OCI-LY1 (cell line): ENCODE measurements around the gene LATS2.

ENCODE experiments used
- H2AFZ ChIP-seq: fragments of 200-600 bp; sonication (generic), shearing (Covaris generic); 2 replicates; pipeline ENCODE4 v1.6.0; 2014; ENCODE audit warnings: antibody characterized with exemption, mild to moderate bottlenecking, low read length
- H3F3A ChIP-seq: fragments of 200-600 bp; sonication (generic), shearing (Covaris generic); 2 replicates; pipeline ENCODE4 v1.6.0; 2014; ENCODE audit warnings: mild to moderate bottlenecking, antibody characterized with exemption, low read length, moderate library complexity; ENCODE audit not compliant: insufficient read depth
- H3K27ac ChIP-seq: fragments of 200-600 bp; sonication (generic); 2 replicates; pipeline ENCODE4 v1.5.1; 2014; ENCODE audit warnings: low read length, mixed run types, mild to moderate bottlenecking, low read depth; ENCODE audit not compliant: poor library complexity, severe bottlenecking
- H3K27me3 ChIP-seq: fragments of 200-600 bp; sonication (generic); 2 replicates; pipeline ENCODE4 v1.6.0; 2014; ENCODE audit warnings: antibody characterized with exemption, mild to moderate bottlenecking, low read length, moderate library complexity; ENCODE audit not compliant: insufficient read depth
- H3K36me3 ChIP-seq: fragments of 200-600 bp; sonication (generic); 2 replicates; pipeline ENCODE4 v1.6.1; 2014; ENCODE audit warnings: mild to moderate bottlenecking, antibody characterized with exemption, low read length, moderate library complexity, mixed read lengths; ENCODE audit not compliant: insufficient read depth
- H3K4me1 ChIP-seq: fragments of 200-600 bp; sonication (generic); 2 replicates; pipeline ENCODE4 v1.5.1; 2014; ENCODE audit warnings: mild to moderate bottlenecking, low read length, moderate library complexity; ENCODE audit not compliant: insufficient read depth, severe bottlenecking
- H3K4me2 ChIP-seq: fragments of 200-600 bp; sonication (generic), shearing (Covaris generic); 2 replicates; pipeline ENCODE4 v1.6.1; 2014; ENCODE audit warnings: low read length
- H3K4me3 ChIP-seq: fragments of 200-600 bp; sonication (generic); 2 replicates; pipeline ENCODE4 v1.5.1; 2014; ENCODE audit warnings: low read length, low read depth, mild to moderate bottlenecking, mixed read lengths; ENCODE audit not compliant: poor library complexity, severe bottlenecking
- H3K79me2 ChIP-seq: fragments of 200-600 bp; shearing (Covaris generic); 2 replicates; pipeline ENCODE4 v1.6.1; 2016; ENCODE audit warnings: mixed run types, low read length, mixed read lengths; ENCODE audit not compliant: insufficient read depth
- H3K9ac ChIP-seq: fragments of 200-600 bp; sonication (generic), shearing (Covaris generic); 2 replicates; pipeline ENCODE4 v1.6.1; 2014; ENCODE audit warnings: mild to moderate bottlenecking, low read length, mixed read lengths
- H3K9me2 ChIP-seq: fragments of 200-600 bp; sonication (generic), shearing (Covaris generic); 2 replicates; pipeline ENCODE4 v1.6.1; 2014; ENCODE audit warnings: low read depth, mild to moderate bottlenecking, low read length, mixed read lengths
- H3K9me3 ChIP-seq: fragments of 200-600 bp; shearing (Covaris generic); 2 replicates; pipeline ENCODE4 v1.6.1; 2014; ENCODE audit warnings: low read length, mixed read lengths
- H4K20me1 ChIP-seq: fragments of 200-600 bp; sonication (generic), shearing (Covaris generic); 2 replicates; pipeline ENCODE4 v1.6.0; 2016; ENCODE audit warnings: mild to moderate bottlenecking, low read length; ENCODE audit not compliant: insufficient read depth
- CTCF ChIP-seq: fragments of 200-600 bp; sonication (generic), shearing (Covaris generic); IDR thresholded peaks from 2 replicates; pipeline ENCODE4 v1.5.1; 2017; ENCODE audit warnings: mild to moderate bottlenecking, antibody characterized with exemption, low read length, moderate library complexity, mixed read lengths
- EZH2 ChIP-seq: fragments of 200-600 bp; sonication (generic), shearing (Covaris generic); IDR thresholded peaks from 2 replicates; pipeline ENCODE4 v1.8.0; 2017; ENCODE audit warnings: borderline replicate concordance, mixed run types, mild to moderate bottlenecking, antibody characterized with exemption, low read length, moderate library complexity, mixed read lengths

LATS2 gene

DNA sequence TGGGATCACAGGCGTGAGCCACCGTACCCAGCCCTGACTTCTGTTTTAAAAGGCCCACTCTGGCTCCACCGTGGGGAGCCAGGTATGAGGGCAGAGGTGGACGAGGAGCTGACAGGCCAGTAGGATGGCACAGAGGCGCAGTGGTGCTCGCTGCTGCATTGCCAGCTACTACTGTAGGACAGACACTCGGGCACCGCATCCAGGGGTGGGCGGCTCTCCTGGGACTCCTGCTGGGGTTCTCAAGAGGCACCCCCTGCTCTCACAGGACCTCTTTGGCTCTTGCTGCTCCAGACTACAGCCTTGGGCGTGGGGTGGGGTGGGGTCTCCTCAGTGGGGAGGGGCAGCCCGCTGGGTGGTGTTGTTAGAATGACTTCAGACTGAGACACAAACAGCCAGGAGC lies 53.4 kb downstream of the LATS2 start:
- Histone ChIP-seq H3K27ac (no peak overlapping the region), H3K4me3 (no peak overlapping the region), H3K79me2 (no peaks in the 10 kb centered on the region), H2AFZ (no peak overlapping the region), H3K9me2 (no peaks in the 10 kb centered on the region), H3K4me2 (no peak overlapping the region), H3K9ac (no peak overlapping the region), H3K9me3 (no peaks in the 10 kb centered on the region), H3F3A (no peaks in the 10 kb centered on the region), H4K20me1 (no peaks in the 10 kb centered on the region), H3K4me1 (no peaks in the 10 kb centered on the region), H3K36me3 (no peaks in the 10 kb centered on the region), H3K27me3 (no peaks in the 10 kb centered on the region)
- TF ChIP-seq EZH2 = no peak
- TF ChIP-seq CTCF = no peak

- no peak overlapping the region for H3K27ac ChIP-seq
- no peak overlapping the region for H3K4me3 ChIP-seq
- H3K4me2 ChIP-seq = no peak overlapping the region
- no peaks in the 10 kb centered on the region for H3K9me2 ChIP-seq
- no peaks in the 10 kb centered on the region for H3K4me1 ChIP-seq
- TF ChIP-seq CTCF (no peak), EZH2 (no peak)
- no peaks in the 10 kb centered on the region for H3F3A ChIP-seq
- H3K36me3 ChIP-seq = no peaks in the 10 kb centered on the region
- H2AFZ ChIP-seq = no peak overlapping the region
- H3K27me3 ChIP-seq = no peaks in the 10 kb centered on the region
- H3K9me3 ChIP-seq = no peaks in the 10 kb centered on the region
- no peaks in the 10 kb centered on the region for H4K20me1 ChIP-seq
- H3K9ac ChIP-seq = no peak overlapping the region
- no peaks in the 10 kb centered on the region for H3K79me2 ChIP-seq
These were observed 55.0 kb downstream of the LATS2 start for GRCh38 chr13:21006141-21007005.

DNA sequence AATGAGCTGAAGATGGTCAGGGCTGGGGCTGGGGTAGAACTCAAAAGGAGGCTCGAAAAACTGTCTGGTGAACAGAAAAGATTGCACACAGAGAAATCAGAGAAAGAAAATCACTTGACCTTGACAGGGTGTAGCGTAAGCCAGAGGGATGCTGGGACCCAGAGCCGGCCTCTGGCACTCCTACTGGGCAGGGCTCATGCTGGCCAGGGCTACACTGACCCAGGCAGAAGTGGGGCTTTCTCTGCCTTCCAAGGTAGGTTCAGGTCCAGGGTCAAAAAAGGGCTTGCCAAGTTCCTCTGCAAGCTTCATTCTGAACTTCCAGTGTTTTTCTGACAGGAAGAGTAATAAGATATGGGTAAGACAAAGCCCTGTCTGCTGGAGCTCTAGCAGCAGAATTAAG lies 56.2 kb downstream of the LATS2 start:
- Histone ChIP-seq H3F3A (no peaks in the 10 kb centered on the region), H3K36me3 (no peaks in the 10 kb centered on the region), H3K4me2 (no peak overlapping the region), H2AFZ (no peak overlapping the region), H3K27me3 (no peaks in the 10 kb centered on the region), H3K4me3 (no peak overlapping the region), H4K20me1 (no peaks in the 10 kb centered on the region), H3K4me1 (no peaks in the 10 kb centered on the region), H3K9me2 (no peaks in the 10 kb centered on the region), H3K9me3 (no peaks in the 10 kb centered on the region), H3K79me2 (no peaks in the 10 kb centered on the region), H3K9ac (no peak overlapping the region), H3K27ac (no peak overlapping the region)
- TF ChIP-seq CTCF = no peak
- no peak for TF ChIP-seq EZH2
